Neural cell (in vitro differentiated cells): ENCODE measurements around the gene AMZ2.

ENCODE experiments used
- CTCF ChIP-seq: fragments of 450-650 bp; IDR thresholded peaks from 2 replicates; pipeline ENCODE4 v1.5.1; 2014; ENCODE audit warnings: antibody characterized with exemption, mild to moderate bottlenecking, moderate library complexity; ENCODE audit not compliant: poor library complexity, severe bottlenecking
- EZH2 ChIP-seq: fragments of 200-600, 300-800 bp; shearing (Covaris generic), sonication (generic); IDR thresholded peaks from 2 replicates; pipeline ENCODE4 v1.6.1; 2014; ENCODE audit warnings: antibody characterized with exemption, low read length, borderline replicate concordance, mild to moderate bottlenecking; ENCODE audit not compliant: insufficient read depth, poor library complexity, severe bottlenecking
- MXI1 ChIP-seq: fragments of 450-650 bp; conservative IDR thresholded peaks from 2 replicates; pipeline ENCODE4 v1.6.1; 2014; ENCODE audit warnings: antibody characterized with exemption, mild to moderate bottlenecking; ENCODE audit not compliant: poor library complexity, severe bottlenecking
- POLR2AphosphoS5 ChIP-seq: IDR thresholded peaks from 2 replicates; pipeline ENCODE4 v1.6.1; 2012
- RAD21 ChIP-seq: fragments of 450-650 bp; conservative IDR thresholded peaks from 2 replicates; pipeline ENCODE4 v1.6.1; 2014; ENCODE audit warnings: antibody characterized with exemption, mild to moderate bottlenecking, moderate library complexity
- REST ChIP-seq: IDR thresholded peaks from 2 replicates; pipeline ENCODE4 v1.6.1; 2012; ENCODE audit warnings: borderline replicate concordance
- SMC3 ChIP-seq: fragments of 450-650 bp; conservative IDR thresholded peaks from 2 replicates; pipeline ENCODE4 v1.6.1; 2014; ENCODE audit warnings: antibody characterized with exemption, mild to moderate bottlenecking, moderate library complexity; ENCODE audit not compliant: poor library complexity

GRCh38 chr17:68288804-68289203 lies 41.0 kb downstream of the AMZ2 start:
- TF ChIP-seq RAD21 (no peak), CTCF (no peak), REST (no peak), POLR2AphosphoS5 (no peak), SMC3 (no peak), EZH2 (no peak), MXI1 (no peak)
